NCI-H2227 treated with DMSO at 0.1 percent for 48 hours (cell line): Measurements from ENCODE around the gene CISD3.

Source experiments
- DNase-seq: peaks from one replicate; lab custom pipeline; 2025; lab: John Stamatoyannopoulos, UW

Gene CISD3

DNA sequence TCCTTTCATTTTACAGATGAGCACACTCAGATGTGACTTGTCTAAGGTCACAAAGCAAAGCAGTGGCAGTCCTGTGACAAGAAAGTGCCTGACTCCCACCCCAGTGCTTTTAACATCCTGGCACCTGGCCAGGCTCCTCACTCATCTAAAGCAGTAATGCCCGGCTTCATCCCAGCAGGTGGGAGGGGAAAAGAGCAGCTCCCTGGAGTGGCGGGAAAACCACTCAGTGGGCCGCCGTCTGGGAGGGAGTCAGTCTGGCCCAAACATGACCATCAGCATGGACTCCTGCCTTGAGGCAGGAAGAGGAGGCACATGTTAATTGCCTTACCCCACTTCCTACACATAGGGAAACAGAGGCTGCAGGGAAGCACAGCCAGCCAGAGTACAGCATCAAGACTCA, 15.4 kb downstream of the CISD3 start:
- peak; percentile 19 for DNase-seq

DNA sequence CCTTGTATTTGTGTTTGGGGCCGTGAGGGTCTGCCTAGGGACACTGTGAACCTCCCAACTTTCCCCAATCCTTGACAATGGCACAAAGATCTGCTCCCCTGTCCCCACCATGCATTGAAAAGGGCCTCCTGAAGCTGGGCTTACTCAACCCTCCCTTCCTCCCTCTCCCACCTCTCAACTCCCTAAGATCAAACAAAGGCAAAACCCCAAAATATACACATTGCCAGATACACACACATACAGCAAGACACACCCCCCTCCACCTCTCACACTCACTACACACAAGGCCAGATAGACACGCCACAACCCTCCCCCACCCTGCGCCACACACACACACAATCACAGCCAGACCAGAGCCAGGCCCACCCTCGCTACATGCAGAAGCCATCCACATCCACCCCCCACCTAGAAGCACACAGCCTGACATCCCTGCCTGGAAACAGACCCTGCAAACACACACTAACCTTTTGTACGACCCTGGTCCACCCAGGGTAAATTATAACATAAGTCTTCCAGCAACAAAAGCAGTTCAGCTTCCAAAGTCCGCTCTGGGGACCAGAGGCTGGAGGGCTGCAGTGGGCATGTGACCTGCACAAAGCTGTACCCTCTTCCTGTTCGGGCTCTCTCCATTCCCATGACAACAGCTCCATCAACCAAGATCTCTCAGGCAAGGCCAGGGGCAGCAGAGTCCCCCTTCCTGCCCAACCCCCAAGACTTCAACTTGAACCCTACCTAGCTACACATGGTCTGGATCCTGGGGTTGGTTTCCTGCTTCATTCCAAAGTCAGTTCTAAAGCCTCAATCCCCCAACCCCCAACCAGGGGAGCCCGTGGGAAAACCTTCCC, 16.1 kb downstream of the CISD3 start:
- no peak for DNase-seq

DNA sequence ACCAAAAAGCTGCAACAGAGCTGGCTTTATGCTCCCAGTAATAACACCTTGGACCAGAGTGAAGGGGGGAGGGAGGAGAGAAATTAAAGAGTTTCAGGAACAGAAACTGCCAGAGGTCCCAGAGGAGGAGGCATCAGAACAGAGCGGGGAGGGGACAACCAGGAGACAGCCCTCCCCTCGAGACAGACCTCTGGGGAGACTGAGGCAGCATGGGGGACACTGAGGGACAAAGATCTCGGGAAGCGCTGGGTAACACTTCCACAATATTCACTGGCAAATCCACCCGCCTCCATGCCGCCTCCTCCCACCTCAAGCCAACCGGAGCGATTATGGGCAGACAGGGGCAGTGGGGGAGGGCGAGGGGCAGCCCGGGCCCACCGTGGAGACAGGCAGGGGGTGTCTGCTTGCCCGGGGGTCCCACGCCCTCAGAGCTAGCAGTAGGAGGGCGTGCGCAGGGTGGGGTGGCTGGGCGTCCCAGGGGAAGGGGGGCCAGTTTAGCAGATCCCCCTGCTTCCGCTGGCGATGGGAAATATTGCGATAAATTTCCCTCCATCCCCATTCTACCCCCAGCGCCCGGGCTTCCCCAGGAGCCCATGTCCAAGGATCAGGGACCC, 16.8 kb downstream of the CISD3 start:
- DNase-seq: no peak

DNA sequence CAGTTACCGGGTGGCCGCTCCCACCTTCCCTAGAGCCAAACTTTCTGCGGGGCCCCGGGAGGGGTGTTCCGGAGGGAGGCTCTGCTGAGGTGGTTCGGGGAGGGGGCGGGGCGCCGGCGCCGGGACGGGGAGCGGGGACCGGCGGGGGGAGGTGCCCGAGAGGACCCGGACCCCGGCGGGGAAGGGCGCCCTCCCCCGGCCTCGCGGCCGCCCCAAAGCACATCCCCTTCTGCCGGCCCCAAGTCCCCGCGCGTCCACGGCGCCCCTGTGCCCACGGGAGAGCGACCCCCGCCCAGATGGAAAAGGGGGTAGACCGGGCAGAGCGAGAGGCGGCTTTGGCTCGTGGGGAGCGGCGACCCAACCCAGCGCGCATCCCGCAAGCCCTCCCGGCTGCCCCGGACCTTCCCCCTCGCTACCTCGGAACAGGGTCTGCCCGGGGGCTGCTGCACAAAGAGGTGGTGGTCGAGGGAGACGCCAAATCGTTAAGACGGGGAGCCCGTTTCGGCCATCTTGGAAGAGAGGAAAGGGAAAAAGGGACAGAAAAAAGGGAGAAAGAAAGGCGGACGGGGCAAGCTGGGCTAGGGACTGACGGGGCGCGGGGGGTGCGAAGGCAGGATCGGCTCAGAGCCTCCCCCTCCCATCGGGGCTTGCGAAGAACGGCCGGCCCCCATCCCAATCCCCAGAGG, 17.5 kb downstream of the CISD3 start:
- DNase-seq: peak; percentile 52

DNA sequence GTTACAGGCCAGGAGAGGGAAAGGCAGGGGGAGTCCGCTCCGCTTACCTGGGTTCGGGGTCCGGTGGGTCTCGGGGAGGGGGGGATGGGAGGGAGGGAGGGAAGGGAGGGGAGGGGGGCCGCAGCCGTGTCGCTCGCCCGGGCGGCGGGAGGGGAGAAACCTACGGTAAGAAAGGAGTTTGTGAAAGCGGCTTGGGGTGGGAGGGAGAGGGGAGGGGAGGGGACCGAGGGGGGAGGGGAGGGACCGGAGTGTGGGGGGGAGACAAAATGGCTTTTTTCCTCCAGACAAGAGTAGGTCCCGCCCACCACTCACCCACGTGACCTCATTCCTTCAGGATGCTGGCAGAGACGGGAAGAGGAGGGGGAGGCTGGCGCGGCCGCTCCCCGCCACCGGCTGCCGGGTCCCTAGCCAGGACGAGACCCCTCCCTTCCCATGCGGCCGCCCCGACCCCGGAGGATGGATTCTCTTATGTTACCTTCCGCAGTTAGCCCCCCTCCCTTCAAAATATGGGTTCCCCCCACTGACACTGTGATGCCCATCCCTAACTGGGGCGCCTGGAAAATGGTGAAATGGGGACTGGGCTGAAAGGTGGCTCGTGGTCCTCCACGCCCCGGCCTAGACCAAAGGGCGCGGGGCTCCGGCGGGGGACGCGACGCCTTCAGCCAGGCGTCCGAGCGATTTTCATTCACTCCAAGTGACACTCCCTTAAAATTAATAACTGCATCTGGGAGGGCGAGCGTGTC, 18.2 kb downstream of the CISD3 start, which contains the start of gene PCGF2:
TSS of gene PCGF2 (minus strand) at position 188 of the 743 bp plus-strand sequence. CDS start 7,934 bp downstream, outside the sequence.
- DNase-seq: peak; percentile 91

DNA sequence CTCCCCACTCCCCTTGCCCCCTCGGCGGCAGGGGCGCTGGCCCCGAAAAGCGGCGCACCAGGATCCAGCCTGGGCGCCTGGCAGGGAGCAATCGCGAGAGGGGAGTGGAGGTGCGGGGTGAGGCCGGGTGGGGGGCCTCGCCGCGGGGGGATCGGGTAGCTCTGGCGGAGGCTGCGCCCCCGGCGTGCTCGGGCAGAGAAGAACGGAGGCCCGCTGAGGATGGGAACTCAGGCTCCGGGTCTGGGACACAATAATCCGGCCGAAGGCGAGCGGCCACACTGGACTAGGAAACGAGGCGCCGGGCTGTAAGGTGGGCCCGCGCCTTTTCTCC, 18.7 kb downstream of the CISD3 start:
- DNase-seq: no peak

DNA sequence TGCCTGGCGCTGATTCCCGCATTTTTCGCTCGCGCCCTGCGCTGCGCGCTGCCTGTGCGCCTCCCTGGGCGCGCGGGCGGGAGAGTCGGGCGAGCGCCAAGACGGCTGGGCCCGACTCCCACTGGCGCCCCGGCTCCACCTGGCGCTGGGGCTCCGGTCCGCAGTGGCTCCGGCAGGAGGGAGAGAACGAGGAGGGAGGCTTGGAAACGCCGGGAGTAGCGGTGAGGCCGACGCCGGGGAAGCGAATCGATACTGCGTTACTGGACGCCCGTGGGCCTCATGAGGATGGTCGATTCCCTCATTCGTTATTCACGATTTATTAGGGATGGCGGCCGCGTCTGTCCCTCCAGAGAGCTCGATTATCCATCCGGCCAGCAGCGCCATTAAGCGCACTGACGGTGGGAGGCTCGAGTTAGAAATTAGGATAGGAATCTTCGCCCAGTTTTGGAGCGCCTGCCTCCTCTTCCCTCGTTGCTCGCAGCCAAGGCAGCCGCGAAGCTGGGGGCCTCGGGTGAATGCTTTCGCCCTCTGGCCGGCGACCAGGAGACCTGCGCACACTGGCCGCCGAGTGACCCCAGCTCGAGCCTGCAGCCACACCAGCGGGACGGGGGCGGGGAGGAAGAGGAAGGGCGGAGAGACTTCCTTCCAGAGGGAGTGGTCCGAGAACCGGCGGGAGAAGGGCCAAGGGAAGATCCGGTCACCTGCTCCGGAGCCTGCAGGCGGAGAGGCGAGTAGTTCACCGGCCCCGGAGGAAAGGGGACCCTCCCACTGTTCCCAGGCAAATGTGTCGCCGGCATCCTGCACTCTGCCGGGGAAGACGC, 19.3 kb downstream of the CISD3 start:
- DNase-seq: peak; percentile 14

DNA sequence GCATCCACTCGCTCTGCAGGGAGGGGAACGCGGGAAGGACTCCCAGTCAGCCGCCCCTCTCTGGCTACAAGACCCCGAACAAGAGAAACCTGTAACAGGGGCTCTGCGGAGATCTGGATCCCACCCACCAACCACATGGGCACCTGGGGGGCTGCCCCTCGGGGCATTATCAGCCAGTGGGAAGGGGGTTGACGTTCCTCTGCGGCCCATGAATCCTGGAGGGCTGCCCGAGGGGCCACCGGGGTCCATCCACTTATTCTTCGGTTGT, 19.8 kb downstream of the CISD3 start:
- DNase-seq: no peak

DNA sequence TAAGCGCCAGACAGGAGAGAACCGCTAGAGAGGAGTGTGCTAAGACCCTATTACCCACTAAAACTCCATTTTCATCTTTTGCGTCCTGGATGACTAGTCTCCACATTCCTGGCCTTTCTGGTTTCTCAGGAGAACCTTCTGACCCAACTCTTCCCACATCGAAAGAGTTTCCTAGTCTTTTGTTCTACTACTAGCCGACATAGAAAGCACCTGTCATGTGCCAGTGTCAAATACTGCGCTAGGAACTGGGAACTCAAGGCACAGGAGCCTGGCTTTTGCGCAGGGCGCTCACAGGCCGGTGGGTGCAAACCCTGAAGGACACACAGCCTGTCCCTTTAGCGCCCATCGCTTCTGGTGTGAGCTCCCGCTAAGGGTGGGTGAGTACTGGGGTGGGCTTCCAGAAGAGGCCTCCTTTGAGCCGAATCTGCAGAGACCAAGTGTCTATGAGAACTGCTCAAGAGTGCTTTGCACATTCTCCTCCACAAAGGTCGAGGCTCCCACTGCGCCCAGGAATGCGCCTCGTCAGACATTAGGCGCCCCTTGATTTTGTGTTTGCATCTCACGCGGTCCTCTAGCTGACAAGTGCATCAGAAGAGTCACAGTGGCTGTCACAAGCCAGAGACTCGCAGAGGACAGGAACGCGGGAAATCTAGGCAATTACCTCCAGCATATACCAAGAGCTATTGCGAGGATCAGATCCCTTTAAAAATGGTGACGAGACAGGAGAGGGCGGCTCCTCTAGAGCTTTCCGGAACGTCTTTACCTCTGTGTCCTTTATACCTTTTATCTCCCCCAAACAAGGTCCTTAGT, 20.4 kb downstream of the CISD3 start:
- DNase-seq: peak; percentile 37

DNA sequence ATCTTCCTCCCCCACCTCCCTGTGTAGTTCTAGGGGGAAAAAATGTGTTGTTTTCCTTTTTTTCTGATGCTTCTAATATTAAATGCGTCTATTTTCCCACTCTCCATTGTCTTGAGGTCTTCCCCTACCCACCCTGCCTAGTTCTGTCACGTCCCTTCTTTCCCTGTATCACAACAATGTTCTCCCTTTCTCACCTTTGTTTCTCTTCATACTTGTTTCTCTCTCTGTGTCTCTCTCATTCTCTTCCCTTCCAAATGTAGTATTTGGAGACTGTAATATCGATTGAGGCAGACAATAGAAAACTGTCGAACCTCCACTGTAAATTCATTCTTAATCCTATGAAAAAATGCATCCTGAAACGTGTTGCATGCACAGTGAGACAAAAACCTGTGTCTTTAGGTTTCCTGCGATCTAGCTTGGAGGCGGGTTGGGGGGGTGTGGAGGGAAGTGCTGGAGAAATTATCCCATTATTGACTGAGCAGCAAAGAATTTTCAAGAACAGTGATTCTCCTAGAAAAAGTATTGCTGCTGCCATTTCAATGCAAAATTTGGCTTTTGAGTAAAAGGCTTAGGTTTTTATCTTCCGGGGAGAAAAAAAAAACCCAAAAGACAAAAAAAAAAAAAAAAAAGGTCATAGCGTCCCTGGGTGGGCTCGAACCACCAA, 21.1 kb downstream of the CISD3 start:
- peak; percentile 88 for DNase-seq

DNA sequence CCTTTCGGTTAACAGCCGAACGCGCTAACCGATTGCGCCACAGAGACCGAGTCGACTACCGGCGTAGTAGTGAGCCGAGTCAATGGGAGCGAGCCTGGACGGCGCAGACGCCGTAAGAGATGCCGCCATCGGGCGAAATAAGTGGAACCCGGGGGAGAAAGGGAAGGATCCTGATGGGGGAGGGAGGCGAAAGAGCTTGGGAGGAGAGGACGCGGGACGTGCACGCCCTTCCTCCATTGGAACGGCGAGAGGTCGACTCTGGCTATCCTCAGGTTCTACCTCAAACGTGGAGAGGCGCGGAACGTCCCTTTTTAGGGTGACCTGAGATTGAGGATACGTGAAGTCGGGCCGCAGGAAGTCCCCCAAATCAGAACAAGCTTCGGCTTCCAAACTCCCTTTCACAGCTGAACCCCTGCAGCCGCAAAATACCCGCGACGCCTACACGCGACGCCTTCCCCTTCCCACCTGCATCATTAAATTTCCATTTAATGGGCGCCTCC, 21.7 kb downstream of the CISD3 start:
- DNase-seq: peak; percentile 91

DNA sequence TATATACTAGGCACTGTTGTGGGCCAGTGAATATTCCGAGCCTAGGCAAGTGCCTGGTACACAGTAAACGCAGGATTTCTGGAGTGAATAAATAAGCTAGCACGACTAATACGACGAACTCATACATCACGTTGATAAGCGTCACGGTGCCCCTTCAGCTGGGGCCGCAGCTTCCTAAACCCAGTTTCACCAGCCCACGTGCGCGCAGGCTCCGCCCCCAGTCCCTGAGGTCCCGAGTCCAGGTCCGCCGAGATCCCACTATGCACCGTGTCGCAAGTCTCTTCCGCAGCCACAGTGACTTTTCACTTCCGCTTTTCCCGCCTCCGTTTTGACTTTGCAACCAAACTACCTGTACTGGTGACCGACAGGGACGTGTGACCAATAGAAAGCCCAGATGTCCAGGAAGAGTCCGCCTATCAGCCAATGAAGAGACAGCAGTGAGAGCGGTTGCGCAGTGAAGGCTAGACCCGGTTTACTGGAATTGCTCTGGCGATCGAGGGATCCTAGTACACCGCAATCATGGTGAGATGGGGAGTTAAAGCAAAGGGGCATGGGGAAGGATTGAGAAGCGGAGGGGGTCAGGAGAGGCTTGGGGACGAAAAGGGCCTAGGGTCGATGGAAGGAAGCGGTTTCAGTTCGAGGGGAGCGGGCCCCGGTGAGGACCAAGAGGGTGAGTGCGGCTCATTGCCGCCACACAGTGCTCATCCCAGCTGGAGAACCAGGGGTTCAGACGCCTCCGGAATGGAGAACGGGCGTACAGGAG, 22.3 kb downstream of the CISD3 start, which contains the start of gene PSMB3:
TSS of gene PSMB3 (plus strand) at position 434 of the 763 bp plus-strand sequence. CDS start at position 520, 86 bp downstream.
- DNase-seq: peak; percentile 100

DNA sequence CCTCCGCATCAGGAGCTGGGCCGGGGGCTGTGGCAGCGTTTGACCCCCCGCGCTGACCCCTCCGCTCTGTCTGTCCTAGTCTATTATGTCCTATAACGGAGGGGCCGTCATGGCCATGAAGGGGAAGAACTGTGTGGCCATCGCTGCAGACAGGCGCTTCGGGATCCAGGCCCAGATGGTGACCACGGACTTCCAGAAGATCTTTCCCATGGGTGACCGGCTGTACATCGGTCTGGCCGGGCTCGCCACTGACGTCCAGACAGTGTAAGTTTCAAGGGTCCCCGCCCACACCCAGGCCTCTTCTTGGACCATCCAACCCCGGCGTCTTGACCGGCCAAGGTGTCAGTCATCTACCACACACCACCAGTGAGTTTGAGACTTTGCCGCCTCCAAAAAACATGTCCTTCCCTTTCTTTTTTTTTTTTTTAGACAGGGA, 22.9 kb downstream of the CISD3 start:
- no peak for DNase-seq

DNA sequence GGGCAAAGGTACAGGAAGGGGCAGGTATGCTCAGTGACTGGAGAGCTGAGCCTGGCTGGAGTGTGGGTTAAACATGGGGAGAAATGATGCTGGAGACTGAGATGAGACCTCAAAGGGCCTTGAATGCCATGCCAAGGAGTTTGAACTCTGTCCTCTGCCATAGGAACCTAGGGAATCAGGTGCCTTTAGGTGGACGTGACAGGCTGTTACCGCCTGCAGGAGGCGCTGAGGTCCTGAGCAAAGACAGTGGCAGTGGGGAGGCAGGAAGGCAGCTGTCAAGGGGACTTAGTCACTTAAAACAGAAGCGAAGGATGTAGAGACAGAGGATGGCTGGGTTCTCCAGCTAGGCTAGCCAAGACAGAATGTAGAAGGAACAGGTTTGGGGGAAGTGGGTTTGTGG, 31.5 kb downstream of the CISD3 start:
- no peak for DNase-seq

DNA sequence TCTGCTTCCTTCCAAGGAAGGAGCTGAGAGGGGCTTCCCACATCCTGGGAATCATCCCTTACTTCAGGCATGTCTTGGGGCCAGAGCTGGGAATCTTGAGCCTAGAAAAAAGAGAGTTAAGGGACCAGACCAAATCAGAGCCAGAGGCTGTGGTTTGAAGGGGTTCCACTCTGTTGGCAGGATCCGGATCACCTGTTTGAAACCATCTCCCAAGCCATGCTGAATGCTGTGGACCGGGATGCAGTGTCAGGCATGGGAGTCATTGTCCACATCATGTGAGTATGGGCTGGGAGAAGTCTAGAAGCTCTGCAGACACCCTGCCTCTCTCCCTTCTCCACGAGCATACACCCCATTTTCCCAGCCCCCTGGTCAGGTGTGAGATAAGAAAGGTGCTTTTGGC, 32.1 kb downstream of the CISD3 start:
- no peak for DNase-seq

DNA sequence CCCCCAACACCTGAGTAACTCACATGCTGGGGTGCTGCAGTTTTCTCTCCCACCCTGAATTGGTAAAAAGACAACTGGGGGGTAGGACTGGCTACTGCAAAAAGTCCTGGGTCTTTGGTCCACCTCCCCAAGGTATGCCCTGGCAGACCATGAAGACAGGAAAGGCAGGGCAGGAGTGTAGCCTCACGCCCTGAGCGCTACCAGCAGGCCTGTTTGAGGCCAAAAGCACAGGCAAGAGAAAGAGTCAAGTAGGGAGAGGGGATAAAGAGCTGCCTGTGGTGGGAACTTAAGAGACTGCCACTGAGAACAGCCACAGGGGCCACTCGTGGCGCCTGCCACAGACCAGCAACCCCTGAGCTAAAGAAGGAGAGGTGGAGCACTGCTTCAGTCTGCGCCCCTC, 36.2 kb downstream of the CISD3 start:
- DNase-seq: no peak

DNA sequence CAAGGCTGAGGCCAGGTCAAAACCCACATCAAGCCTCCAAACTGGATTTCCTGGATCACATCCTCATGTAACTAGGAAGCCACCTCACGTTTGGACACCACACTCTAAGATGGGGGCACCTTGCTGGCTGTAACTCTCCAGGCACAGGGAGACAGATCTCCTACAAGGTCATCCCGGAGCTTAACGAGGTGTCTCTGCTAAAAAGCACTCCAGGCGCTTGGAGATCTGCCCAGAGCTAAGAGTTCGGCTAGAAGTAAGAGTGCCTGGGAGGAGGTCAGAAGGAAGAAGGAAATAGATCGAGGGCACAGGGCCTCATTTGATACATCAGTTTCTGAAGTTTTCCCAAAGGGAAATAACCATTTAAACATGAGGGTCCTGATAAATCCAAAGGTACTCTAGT, 38.3 kb downstream of the CISD3 start:
- DNase-seq: no peak

DNA sequence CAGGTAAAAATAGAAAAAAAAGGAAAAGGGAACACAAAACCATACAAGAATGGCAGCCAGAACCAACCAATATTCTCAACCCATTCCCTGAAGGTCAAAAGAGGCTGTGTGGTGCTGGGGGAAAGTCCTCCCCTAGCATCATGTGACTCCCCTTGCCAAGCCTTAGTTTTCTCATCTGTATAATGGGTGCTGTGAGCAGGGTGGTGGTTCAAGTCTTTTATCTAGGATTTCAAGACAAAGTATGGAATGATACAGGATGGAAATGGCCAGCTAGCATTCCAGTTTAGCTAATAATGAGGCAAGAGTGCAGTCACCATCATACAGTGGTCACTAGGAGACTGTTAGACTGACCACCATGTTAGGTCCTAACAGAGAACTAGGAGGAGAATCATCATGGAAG, 43.1 kb downstream of the CISD3 start:
- DNase-seq: no peak

DNA sequence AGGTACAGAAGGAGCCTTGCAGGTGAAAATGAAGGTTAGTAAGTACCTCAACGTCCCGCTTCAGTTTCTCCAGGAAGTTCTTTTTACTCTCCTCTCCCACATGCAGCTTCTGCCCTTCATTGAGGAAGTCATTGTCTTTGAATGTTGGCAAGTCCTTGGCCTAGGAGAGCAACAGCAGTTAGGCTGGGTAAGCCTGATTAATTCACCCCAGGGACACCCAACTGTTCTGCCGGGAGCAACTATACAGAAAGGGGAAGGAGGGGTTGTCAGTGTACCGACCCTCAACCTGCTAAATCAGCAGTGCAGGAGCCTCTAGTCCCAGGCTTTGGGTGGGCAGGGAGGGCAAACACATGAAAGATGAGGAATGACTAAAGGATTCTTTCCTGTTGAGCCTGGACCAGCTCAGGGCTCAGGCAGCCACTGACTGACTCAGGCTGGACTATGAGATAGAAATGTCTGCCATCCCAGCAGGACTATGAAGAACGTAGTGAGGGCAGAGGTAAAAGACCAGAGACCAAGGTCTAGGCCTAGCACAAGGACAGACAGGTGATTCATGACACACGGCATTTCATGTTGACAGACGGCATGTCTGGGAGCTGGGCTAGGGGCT, 47.6 kb downstream of the CISD3 start:
- DNase-seq: no peak
